GM12878 (cell line): Measurements from ENCODE around the gene TREH. TPM values are rescaled to one million over a fixed set of nuclear protein-coding genes. Genes with fewer than 3 reads are reported as not detected.

Source experiments
- ATAC-seq: fragments of 200-7000 bp; cut with Tn5 transposase; 3 replicates; pipeline ENCODE4 v1.9.1; 2020; ENCODE audit warnings: mild to moderate bottlenecking, moderate library complexity
- BruUV-seq: library from RNA; stranded (reverse); fragments of 400-500 nt; replicated peaks from 2 replicates; lab custom pipeline; 2021; lab: Mats Ljungman, UMichigan
- CTCF ChIA-PET: fragments of 300-600 bp; sonication (Branson Sonifier 250); formaldehyde crosslinking; extraction: SDS; loops from one replicate; lab custom pipeline; 2021; ENCODE audit warnings: inconsistent platforms; lab: Yijun Ruan, JAX
- POLR2A ChIA-PET: fragments of 350-600 bp; formaldehyde crosslinking; extraction: SDS; loops from one replicate; lab custom pipeline; 2021; ENCODE audit warnings: inconsistent platforms; lab: Charles Lee
- RAD21 ChIA-PET: fragments of 300-600 bp; sonication (Branson Sonifier 250); formaldehyde crosslinking; loops from one replicate; lab custom pipeline; 2023; ENCODE audit warnings: antibody characterized with exemption; ENCODE audit not compliant: unreplicated experiment; lab: Charles Lee
- SMC1A ChIA-PET: fragments of 300-600 bp; sonication (Branson Sonifier 250); formaldehyde crosslinking; loops from one replicate; lab custom pipeline; 2023; ENCODE audit not compliant: unreplicated experiment, uncharacterized antibody; lab: Charles Lee
- DNase-seq: peaks from one replicate; pipeline ENCODE4 v3.0.0-alpha.2; 2011; ENCODE audit warnings: low read depth, low spot score
- FAIRE-seq: peaks from 3 replicates; lab custom pipeline; 2011; peaks lifted over from hg19 to GRCh38; lab: Jason Lieb, UNC
- H2AFZ ChIP-seq: 2 replicates; pipeline ENCODE4 v1.6.0; 2011; ENCODE audit warnings: low read depth, low read length, control low read depth; ENCODE audit not compliant: control insufficient read depth
- H3K27ac ChIP-seq: 2 replicates; pipeline ENCODE4 v1.5.1; 2011; ENCODE audit warnings: control low read depth; ENCODE audit not compliant: control insufficient read depth, insufficient read depth
- H3K27me3 ChIP-seq, 2 experiments: replicated peaks in 1 of 2; 2 replicates each; pipeline versions ENCODE4 v1.6.0 to v1.6.1; 2011; ENCODE audit warnings: low read length in 1 of 2; ENCODE audit not compliant: control insufficient read depth in 2 of 2, insufficient read depth in 2 of 2
- H3K36me3 ChIP-seq, 2 experiments: 2 replicates each; pipeline ENCODE4 v1.5.1; 2011; ENCODE audit warnings: low read length in 1 of 2; ENCODE audit not compliant: control insufficient read depth in 2 of 2, insufficient read depth in 2 of 2
- H3K4me1 ChIP-seq: 2 replicates; pipeline ENCODE4 v1.6.1; 2011; ENCODE audit warnings: mild to moderate bottlenecking, low read length, moderate library complexity, mixed read lengths; ENCODE audit not compliant: control insufficient read depth, insufficient read depth
- H3K4me2 ChIP-seq: 2 replicates; pipeline ENCODE4 v1.6.0; 2011; ENCODE audit warnings: control low read depth; ENCODE audit not compliant: control insufficient read depth, insufficient read depth
- H3K4me3 ChIP-seq: fragments of 200-600 bp; sonication (generic); 2 replicates; pipeline ENCODE4 v1.5.1; 2016
- H3K79me2 ChIP-seq: 2 replicates; pipeline ENCODE4 v1.6.0; 2011; ENCODE audit warnings: low read length; ENCODE audit not compliant: control insufficient read depth, insufficient read depth
- H3K9ac ChIP-seq: 2 replicates; pipeline ENCODE4 v1.8.0; 2011; ENCODE audit warnings: low read length, control low read depth, mixed read lengths; ENCODE audit not compliant: control insufficient read depth, insufficient read depth
- H3K9me3 ChIP-seq: replicated peaks from 3 replicates; pipeline ENCODE4 v1.5.1; 2011; ENCODE audit warnings: mild to moderate bottlenecking, low read length; ENCODE audit not compliant: control insufficient read depth, insufficient read depth
- H4K20me1 ChIP-seq: 2 replicates; pipeline ENCODE4 v1.6.0; 2011; ENCODE audit not compliant: control insufficient read depth, insufficient read depth
- ATF7 ChIP-seq: fragments of 450-650 bp; IDR thresholded peaks from 2 replicates; pipeline ENCODE4 v1.6.1; 2016; ENCODE audit warnings: low read depth, mild to moderate bottlenecking
- CHD1 ChIP-seq: IDR thresholded peaks from 2 replicates; pipeline ENCODE4 v1.6.1; 2012; ENCODE audit warnings: low read depth, low read length, improper control_type of control experiment
- GATAD2B ChIP-seq: fragments of 450-650 bp; conservative IDR thresholded peaks from 2 replicates; pipeline ENCODE4 v1.6.1; 2017; ENCODE audit warnings: low read depth, mild to moderate bottlenecking, moderate library complexity
- HDAC2 ChIP-seq: fragments of 200-600 bp; sonication (generic); IDR thresholded peaks from 2 replicates; pipeline ENCODE4 v1.6.1; 2017
- IRF4 ChIP-seq: IDR thresholded peaks from 2 replicates; pipeline ENCODE4 v1.6.1; 2011; ENCODE audit warnings: low read depth, low read length
- KDM1A ChIP-seq: fragments of 200-600 bp; sonication (generic); IDR thresholded peaks from 2 replicates; pipeline ENCODE4 v1.6.1; 2016; ENCODE audit warnings: borderline replicate concordance
- MEF2B ChIP-seq: fragments of 450-650 bp; IDR thresholded peaks from 2 replicates; pipeline ENCODE4 v1.6.1; 2018; ENCODE audit warnings: mild to moderate bottlenecking, moderate library complexity; ENCODE audit not compliant: partially characterized antibody, poor library complexity, severe bottlenecking
- MTA2 ChIP-seq: fragments of 450-650 bp; IDR thresholded peaks from 2 replicates; pipeline ENCODE4 v1.6.1; 2016; ENCODE audit warnings: low read depth, mild to moderate bottlenecking, moderate library complexity
- NR2C1 ChIP-seq: fragments of 450-650 bp; IDR thresholded peaks from 2 replicates; pipeline ENCODE4 v1.6.1; 2017; ENCODE audit warnings: antibody characterized with exemption, mild to moderate bottlenecking, moderate library complexity
- RAD51 ChIP-seq: fragments of 450-650 bp; IDR thresholded peaks from 2 replicates; pipeline ENCODE4 v1.6.1; 2016; ENCODE audit warnings: moderate library complexity, mild to moderate bottlenecking, inconsistent platforms
- SIN3A ChIP-seq: IDR thresholded peaks from 2 replicates; pipeline ENCODE4 v1.6.1; 2012; ENCODE audit warnings: low read depth, low read length, improper control_type of control experiment
- SIX5 ChIP-seq: IDR thresholded peaks from 2 replicates; pipeline ENCODE4 v1.6.1; 2011; ENCODE audit warnings: mild to moderate bottlenecking, low read depth, low read length, moderate library complexity; ENCODE audit not compliant: severe bottlenecking
- STAT3 ChIP-seq: IDR thresholded peaks from 2 replicates; pipeline ENCODE4 v1.6.1; 2011; ENCODE audit warnings: low read depth, low read length, improper control_type of control experiment
- WGBS: methylation state at CpG from one replicate; pipeline ENCODE4 v1.1.6; 2016; ENCODE audit warnings: low lambda C conversion rate; ENCODE audit not compliant: insufficient replicate concordance, insufficient coverage; ENCODE audit errors: missing lambda C conversion rate; 5-methylcytosine and 5-hydroxymethylcytosine counted together
- in situ Hi-C: fragments of 300-500 bp; cut with MboI; formaldehyde crosslinking; loops from 9 replicates; pipeline ENCODE4 v1.14.3; 2018; ENCODE audit warnings: mixed read lengths
- intact Hi-C: fragments of 100-400 bp; cut with micrococcal nuclease; formaldehyde crosslinking; loops from one replicate; pipeline ENCODE4 v1.14.2; 2022; ENCODE audit not compliant: unreplicated experiment
- polyA plus RNA-seq, 11 experiments: library from polyadenylated mRNA; depleted of rRNA in 4 of 11; unstranded in 6 of 11; stranded (reverse) in 5 of 11; fragments of >200 nt; fragmentation: Nextera tagmentation in 4 of 11; fragmentation: Illumina TruSeq in 1 of 11; extraction: Ambion mirVana in 4 of 11; extraction: Trizol in 1 of 11; gene quantifications; 1 replicate in 1 of 11; 2 replicates in 10 of 11; pipeline versions ENCODE4 v1.2.1 to v1.2.3, GENCODE V29; 2011 to 2016; ENCODE audit warnings: inconsistent platforms in 2 of 11, missing spikeins in 2 of 11, low read depth in 1 of 11
- total RNA-seq, 4 experiments: library from RNA; depleted of rRNA in 3 of 4; stranded (reverse); fragments of >200 nt in 3 of 4; fragmentation: Illumina TruSeq in 1 of 4; extraction: Trizol in 1 of 4; gene quantifications; 2 replicates each; pipeline versions ENCODE4 v1.2.1 to v1.2.3, GENCODE V29; 2013 to 2021
- TF ChIP-seq, protein P1 (sequence below): fragments of 450-650 bp; IDR thresholded peaks from 2 replicates; pipeline ENCODE4 v1.6.1; 2017; ENCODE audit warnings: antibody characterized with exemption, mild to moderate bottlenecking, moderate library complexity
- TF ChIP-seq, protein P2 (sequence below): fragments of 450-650 bp; IDR thresholded peaks from 2 replicates; pipeline ENCODE4 v1.6.1; 2017; ENCODE audit warnings: borderline replicate concordance
- TF ChIP-seq, protein P3 (sequence below): IDR thresholded peaks from 2 replicates; pipeline ENCODE4 v1.6.1; 2012; ENCODE audit warnings: low read depth, low read length, improper control_type of control experiment
- TF ChIP-seq, protein P4 (sequence below): fragments of 450-650 bp; conservative IDR thresholded peaks from 2 replicates; pipeline ENCODE4 v1.6.1; 2017; ENCODE audit warnings: mild to moderate bottlenecking, moderate library complexity

TREH gene
- total and polyA plus RNA-seq, 10 of the 15 experiments (the other 5 are each of a cell fraction or from before 2014, with no cell fraction given), result not detected

DNA sequence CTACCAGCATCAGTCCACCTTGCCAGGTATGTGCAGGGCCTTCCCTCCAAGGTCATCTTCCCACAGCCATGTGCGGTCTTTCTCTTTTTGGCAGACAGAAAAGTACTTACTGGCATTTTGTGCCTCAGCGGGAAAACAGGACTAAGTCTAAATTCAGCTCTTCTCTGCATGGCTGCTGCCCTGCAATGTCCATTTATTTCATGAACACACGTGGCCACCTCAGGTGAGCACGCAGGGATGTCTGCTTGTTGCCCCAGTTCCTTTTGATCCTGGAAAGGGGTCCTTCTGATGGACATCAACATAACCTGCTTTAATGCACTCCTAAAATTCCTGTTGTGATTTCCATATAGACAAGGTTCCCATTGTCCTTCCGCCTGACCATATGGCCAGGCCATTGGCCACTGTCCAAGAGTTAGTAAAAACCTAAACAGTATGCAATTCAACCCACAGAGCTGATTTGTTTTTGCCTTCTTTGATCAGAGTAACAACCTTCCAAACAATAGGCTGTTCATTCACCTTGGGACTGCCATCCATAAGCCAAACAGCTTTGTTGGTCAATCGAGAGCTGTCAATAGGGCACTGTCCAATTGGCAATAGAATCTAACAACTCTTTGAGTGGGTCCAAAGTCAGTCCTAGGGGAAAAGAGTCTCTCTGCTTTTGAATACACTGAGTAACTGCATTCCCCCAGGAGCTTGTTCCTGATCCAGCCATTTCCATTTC, 5.9 kb downstream of the TREH start (continued):
- TF ChIP-seq, protein P1, sequence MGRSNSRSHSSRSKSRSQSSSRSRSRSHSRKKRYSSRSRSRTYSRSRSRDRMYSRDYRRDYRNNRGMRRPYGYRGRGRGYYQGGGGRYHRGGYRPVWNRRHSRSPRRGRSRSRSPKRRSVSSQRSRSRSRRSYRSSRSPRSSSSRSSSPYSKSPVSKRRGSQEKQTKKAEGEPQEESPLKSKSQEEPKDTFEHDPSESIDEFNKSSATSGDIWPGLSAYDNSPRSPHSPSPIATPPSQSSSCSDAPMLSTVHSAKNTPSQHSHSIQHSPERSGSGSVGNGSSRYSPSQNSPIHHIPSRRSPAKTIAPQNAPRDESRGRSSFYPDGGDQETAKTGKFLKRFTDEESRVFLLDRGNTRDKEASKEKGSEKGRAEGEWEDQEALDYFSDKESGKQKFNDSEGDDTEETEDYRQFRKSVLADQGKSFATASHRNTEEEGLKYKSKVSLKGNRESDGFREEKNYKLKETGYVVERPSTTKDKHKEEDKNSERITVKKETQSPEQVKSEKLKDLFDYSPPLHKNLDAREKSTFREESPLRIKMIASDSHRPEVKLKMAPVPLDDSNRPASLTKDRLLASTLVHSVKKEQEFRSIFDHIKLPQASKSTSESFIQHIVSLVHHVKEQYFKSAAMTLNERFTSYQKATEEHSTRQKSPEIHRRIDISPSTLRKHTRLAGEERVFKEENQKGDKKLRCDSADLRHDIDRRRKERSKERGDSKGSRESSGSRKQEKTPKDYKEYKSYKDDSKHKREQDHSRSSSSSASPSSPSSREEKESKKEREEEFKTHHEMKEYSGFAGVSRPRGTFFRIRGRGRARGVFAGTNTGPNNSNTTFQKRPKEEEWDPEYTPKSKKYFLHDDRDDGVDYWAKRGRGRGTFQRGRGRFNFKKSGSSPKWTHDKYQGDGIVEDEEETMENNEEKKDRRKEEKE, result no peak
- TF ChIP-seq HDAC2, result no peak
- TF ChIP-seq GATAD2B, result no peak
- no peak for TF ChIP-seq NR2C1
- TF ChIP-seq, protein P2, sequence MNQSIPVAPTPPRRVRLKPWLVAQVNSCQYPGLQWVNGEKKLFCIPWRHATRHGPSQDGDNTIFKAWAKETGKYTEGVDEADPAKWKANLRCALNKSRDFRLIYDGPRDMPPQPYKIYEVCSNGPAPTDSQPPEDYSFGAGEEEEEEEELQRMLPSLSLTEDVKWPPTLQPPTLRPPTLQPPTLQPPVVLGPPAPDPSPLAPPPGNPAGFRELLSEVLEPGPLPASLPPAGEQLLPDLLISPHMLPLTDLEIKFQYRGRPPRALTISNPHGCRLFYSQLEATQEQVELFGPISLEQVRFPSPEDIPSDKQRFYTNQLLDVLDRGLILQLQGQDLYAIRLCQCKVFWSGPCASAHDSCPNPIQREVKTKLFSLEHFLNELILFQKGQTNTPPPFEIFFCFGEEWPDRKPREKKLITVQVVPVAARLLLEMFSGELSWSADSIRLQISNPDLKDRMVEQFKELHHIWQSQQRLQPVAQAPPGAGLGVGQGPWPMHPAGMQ, result no peak
- TF ChIP-seq, all 136 proteins: peak for 0

DNA sequence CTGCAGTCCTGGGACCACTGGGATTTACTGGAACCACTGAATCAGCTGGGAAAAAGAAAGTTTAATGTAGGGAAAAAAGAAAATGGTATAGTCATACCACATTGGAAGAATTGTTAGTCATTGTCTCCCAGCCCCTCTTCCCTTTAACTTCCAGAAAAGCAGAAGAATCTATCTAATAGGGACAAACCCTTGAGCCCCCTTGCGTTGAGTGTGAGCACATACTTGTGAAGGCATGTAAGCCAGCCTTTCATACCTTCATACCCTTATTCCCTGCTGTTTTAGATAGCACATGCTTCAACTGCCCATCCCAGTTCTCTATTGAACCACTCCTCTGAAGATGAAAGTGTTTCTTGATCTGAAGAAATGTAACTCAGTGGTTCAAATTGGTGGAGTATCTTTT, 6.6 kb downstream of the TREH start:
- no peak for DNase-seq
- Histone ChIP-seq H3K9me3 (no peaks in the 10 kb centered on the region; the same call in 2 of the 3 replicates), H3K27ac (no peak overlapping the region), H3K9ac (no peak overlapping the region), H3K4me3 (no peak overlapping the region), H3K27me3 (peaks cover 0 to 2% of the 10 kb centered on the region in 2 experiments; a peak in 1 of 4 replicates), H3K36me3 (no peaks in the 10 kb centered on the region), H3K4me1 (no peaks in the 10 kb centered on the region), H3K79me2 (no peaks in the 10 kb centered on the region), H4K20me1 (no peaks in the 10 kb centered on the region), H2AFZ (no peak overlapping the region), H3K4me2 (no peak overlapping the region)
- intact Hi-C loops, result no loop called here
- in situ Hi-C loops, result no loop called here
- ChIA-PET CTCF (interaction anchor here (0.6 to 0.7 kb wide), 3 partner anchors 23 to 1567 kb away, joined by 3 to 4 read pairs (median 3); no protein-coding TSS in a partner anchor), SMC1A (no interaction called here), RAD21 (no interaction called here), POLR2A (no interaction called here)
- ATAC-seq, result no peak
- FAIRE-seq, result no peak
- 60% methylated on average over 1 of the region's 1 CpG for WGBS
- no TSS peak for BruUV-seq
- TF ChIP-seq SIX5 (no peak), CHD1 (no peak), IRF4 (no peak), MEF2B (no peak), SIN3A (no peak), RAD51 (no peak), STAT3 (no peak), MTA2 (no peak), ATF7 (no peak), KDM1A (no peak)
- TF ChIP-seq, protein P3, sequence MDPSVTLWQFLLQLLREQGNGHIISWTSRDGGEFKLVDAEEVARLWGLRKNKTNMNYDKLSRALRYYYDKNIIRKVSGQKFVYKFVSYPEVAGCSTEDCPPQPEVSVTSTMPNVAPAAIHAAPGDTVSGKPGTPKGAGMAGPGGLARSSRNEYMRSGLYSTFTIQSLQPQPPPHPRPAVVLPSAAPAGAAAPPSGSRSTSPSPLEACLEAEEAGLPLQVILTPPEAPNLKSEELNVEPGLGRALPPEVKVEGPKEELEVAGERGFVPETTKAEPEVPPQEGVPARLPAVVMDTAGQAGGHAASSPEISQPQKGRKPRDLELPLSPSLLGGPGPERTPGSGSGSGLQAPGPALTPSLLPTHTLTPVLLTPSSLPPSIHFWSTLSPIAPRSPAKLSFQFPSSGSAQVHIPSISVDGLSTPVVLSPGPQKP, result no peak
- TF ChIP-seq, protein P4, sequence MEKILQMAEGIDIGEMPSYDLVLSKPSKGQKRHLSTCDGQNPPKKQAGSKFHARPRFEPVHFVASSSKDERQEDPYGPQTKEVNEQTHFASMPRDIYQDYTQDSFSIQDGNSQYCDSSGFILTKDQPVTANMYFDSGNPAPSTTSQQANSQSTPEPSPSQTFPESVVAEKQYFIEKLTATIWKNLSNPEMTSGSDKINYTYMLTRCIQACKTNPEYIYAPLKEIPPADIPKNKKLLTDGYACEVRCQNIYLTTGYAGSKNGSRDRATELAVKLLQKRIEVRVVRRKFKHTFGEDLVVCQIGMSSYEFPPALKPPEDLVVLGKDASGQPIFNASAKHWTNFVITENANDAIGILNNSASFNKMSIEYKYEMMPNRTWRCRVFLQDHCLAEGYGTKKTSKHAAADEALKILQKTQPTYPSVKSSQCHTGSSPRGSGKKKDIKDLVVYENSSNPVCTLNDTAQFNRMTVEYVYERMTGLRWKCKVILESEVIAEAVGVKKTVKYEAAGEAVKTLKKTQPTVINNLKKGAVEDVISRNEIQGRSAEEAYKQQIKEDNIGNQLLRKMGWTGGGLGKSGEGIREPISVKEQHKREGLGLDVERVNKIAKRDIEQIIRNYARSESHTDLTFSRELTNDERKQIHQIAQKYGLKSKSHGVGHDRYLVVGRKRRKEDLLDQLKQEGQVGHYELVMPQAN, result no peak
